Measurements from ENCODE around the gene TAF12. TPM values are rescaled to one million over a fixed set of nuclear protein-coding genes. Genes with fewer than 3 reads are reported as not detected.

TAF12 gene
- total and polyA plus RNA-seq, 2 of the 4 experiments (the other 2 are of a cell fraction) = 28.8 to 31.7 TPM

GRCh38 chr1:28644494-28644893 is 1.6 kb upstream of the TAF12 start:
- no TSS peak for BruUV-seq (replicated peaks)
- Histone ChIP-seq H2BK15ac (ENCODE audit: low read depth, low read length) (peak overlapping the region; percentile 15; the same call in 1 of the 3 replicates), H3K4me1 (ENCODE audit: control insufficient read depth, insufficient read depth, low read length) (peaks cover 1% of the 10 kb centered on the region), H3K4me2 (ENCODE audit: low read depth, low read length) (no peak overlapping the region), H2BK20ac (ENCODE audit: low read depth, low read length) (peak overlapping the region; percentile 28; the same call in 1 of the 2 replicates), H3K36me3 (ENCODE audit: control insufficient read depth, insufficient read depth, low read length) (no peaks in the 10 kb centered on the region), H3K9ac (ENCODE audit: low read depth, low read length) (no peak overlapping the region), H3K56ac (ENCODE audit: extremely low read depth, insufficient read depth, low read length) (no peak overlapping the region), H3K4ac (ENCODE audit: low read depth, low read length) (peak overlapping the region; percentile 24; the same call in 1 of the 2 replicates), H4K5ac (ENCODE audit: low read depth, low read length) (no peak overlapping the region), H4K20me1 (ENCODE audit: insufficient read depth, low read length) (peaks cover 4% of the 10 kb centered on the region; the same call in 1 of the 2 replicates), H4K8ac (ENCODE audit: low read depth in 2 of 2, low read length in 2 of 2) (peak overlapping the region in 1 of 2 experiments; percentile 41; a peak in 1 of 4 replicates), H2AK5ac (ENCODE audit: low read depth, low read length) (peak overlapping the region; percentile 47; the same call in 1 of the 2 replicates), H3K14ac (replicated peaks; ENCODE audit: low read depth, low read length) (no peak overlapping the region), H4K91ac (ENCODE audit: insufficient read depth, low read depth, low read length) (no peak overlapping the region), H3K4me3 (ENCODE audit: insufficient read depth, low read depth, low read length) (no peak overlapping the region), H3K27me3 (ENCODE audit: control insufficient read depth, insufficient read depth, low read length) (no peaks in the 10 kb centered on the region), H2BK5ac (ENCODE audit: low read depth, low read length, poor library complexity, severe bottlenecking) (no peak overlapping the region), H3K9me3 (ENCODE audit: control insufficient read depth, insufficient read depth, low read length) (no peaks in the 10 kb centered on the region), H2AFZ (replicated peaks; ENCODE audit: low read length, poor library complexity) (no peak overlapping the region), H3K9me1 (ENCODE audit: insufficient read depth, low read length) (peaks cover 5% of the 10 kb centered on the region; the same call in 1 of the 2 replicates), H3K18ac (ENCODE audit: low read depth, low read length) (no peak overlapping the region), H3K27ac (ENCODE audit: insufficient read depth, low read length) (no peak overlapping the region), H2BK120ac (ENCODE audit: low read depth, low read length) (no peak overlapping the region), H3K79me1 (ENCODE audit: low read depth in 1 of 2, low read length in 2 of 2) (peaks cover 18 to 39% of the 10 kb centered on the region in 2 experiments), H3K23ac (ENCODE audit: low read depth, low read length) (no peak overlapping the region), H2AK9ac (replicated peaks; ENCODE audit: low read depth, low read length, poor library complexity) (no peak overlapping the region)
- POLR2A ChIA-PET (ENCODE audit: unreplicated experiment) = no interaction called here
- in situ Hi-C loops (cut with MboI; ENCODE audit: low sequenced_read_pairs) (no loop called here), dilution Hi-C loops (cut with HindIII; ENCODE audit: low sequenced_read_pairs, unreplicated experiment) (no loop called here), intact Hi-C loops (cut with micrococcal nuclease) (loop anchor here (10.0 kb wide), 2 partner anchors 390 to 550 kb away; no protein-coding TSS in a partner anchor)
- no peak for DNase-seq
- no CpG with 5 or more reads among the region's 3 CpGs for WGBS, 2 experiments (ENCODE audit: extremely low coverage in 2 of 2, insufficient read length in 1 of 2)
- ATAC-seq (ENCODE audit: low read depth) = no peak
- TF ChIP-seq MAFK (IDR thresholded peaks at IDR 0.05; ENCODE audit: low read depth, low read length) (no peak), CHD1 (IDR thresholded peaks at IDR 0.05; ENCODE audit: low read depth, low read length) (no peak), BHLHE40 (IDR thresholded peaks at IDR 0.05; ENCODE audit: low read depth, low read length) (no peak), RAD21 (IDR thresholded peaks at IDR 0.05; ENCODE audit: low read length) (no peak), USF2 (IDR thresholded peaks at IDR 0.05; ENCODE audit: low read depth, low read length) (no peak)
- CTCF ChIA-PET = interaction anchor here (1.5 kb wide), 1 partner anchor 42 kb away, joined by 3 read pairs; no protein-coding TSS in a partner anchor

Data from IMR-90 (cell line).